Stimulated activated CD4-positive, alpha-beta T cell treated with anti-CD3 and anti-CD28 coated beads, Interleukin-1b, Interleukin-23, amount 100 ng/mL, for 4 hours (primary cell): ENCODE data around the gene TUBGCP6.
"Not testable (repeated sequence)": the region's sequence is repeated elsewhere in the genome, so short reads cannot be mapped to it uniquely, and the experiment has no call there.

Experiments
- DNase-seq, 2 donors: peaks; one replicate each; pipeline ENCODE4 v3.0.0-alpha.2; 2020; ENCODE audit warnings: low read depth in 2 of 2

The TUBGCP6 gene

DNA sequence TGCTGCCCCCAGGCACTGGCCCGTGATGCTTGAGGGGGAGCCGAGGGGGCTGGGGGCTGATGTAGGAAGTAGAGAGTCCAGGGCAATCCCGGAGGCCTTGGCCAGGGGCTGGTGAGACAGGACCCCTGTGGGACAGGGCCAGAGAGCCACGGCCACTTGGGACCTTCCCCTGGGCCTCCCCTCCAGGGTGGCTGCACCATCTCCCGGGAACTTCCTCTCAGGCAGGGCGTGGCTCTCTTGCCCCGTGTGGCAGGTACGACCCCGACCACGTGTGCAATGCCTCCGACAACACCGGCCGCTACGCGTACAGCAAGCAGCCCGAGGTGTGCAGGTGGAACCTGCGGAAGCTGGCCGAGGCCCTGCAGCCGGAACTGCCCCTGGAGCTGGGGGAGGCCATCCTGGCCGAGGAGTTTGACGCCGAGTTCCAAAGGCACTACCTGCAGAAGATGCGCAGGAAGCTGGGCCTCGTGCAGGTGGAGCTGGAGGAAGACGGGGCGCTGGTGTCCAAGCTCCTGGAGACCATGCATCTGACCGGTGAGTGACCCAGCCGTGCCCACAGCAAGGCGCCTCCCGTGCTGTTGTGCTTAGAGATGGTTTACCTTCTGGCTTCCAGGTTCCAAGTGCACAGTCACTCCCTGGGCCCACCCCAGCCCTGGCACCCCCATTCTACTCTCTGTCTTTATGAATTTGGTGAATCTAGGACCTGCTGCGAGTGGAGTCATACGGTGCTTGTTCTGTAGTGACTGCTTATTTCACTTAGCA, 34.3 kb downstream of the TUBGCP6 start:
- DNase-seq, result no peak

DNA sequence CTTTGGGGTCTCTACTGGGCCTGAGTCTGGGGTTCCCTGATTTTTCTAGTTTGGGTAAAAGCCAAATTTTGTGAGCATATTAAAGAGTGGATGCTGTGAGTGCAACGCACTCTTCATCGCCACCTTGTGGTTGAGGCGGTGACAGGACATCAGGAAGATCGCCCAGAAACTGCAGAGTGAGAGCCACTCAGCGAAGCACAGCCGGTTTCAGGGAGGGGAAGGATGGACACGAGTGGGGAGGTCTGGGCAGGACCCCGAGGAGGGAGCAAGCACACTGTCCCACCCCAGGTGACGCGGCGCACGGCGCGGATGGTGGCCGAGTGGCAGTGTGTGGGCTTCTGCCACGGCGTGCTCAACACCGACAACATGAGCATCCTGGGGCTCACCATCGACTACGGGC, 34.9 kb downstream of the TUBGCP6 start:
- DNase-seq, result peak; percentile 58 to 66

DNA sequence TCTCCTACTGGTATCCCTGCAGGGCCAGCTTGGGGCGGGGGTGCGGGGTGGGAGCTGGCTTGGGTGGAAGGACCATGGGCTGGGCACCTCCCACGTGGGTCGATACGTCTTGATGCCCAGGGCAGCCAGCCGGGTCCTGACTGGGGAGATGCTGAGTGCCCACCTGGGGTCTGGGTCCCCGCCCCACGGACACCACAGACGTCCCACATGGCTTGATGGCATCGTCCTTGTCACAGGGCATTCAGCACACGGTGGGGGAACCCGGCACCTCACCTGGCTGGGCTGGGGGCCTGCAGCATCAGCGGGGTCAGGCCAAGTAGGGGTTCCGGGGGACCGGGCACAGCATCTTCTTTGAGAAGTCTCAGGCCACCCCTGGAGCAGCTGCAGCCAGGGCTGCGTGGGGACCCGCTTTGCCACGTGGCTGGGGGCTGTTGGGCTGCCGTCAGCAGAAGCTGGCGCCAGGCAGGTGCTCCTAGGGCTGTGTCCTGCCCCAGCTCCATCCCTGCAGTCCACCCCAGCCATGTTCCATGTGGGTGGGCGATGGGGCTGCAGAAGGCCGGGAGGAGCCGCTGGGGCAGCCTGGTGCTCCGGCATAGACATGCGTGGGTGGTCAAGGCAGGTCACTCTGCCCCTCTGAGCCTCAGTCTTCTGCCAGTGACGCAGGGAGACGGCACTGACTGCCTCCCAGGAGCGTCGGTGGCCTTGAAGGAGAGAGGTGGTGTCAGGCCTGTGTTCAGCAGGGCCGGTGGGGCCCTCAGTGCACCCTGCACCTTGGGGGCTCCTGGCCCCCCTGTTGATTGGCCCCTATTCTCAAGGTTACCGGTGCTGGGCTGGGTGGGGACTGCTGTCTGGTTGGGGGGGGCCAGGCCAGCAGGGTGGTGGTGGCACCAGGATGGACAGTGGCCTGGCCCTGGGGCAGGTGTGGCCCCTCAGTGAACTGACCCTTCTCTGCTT, 35.6 kb downstream of the TUBGCP6 start:
- DNase-seq, result no peak

DNA sequence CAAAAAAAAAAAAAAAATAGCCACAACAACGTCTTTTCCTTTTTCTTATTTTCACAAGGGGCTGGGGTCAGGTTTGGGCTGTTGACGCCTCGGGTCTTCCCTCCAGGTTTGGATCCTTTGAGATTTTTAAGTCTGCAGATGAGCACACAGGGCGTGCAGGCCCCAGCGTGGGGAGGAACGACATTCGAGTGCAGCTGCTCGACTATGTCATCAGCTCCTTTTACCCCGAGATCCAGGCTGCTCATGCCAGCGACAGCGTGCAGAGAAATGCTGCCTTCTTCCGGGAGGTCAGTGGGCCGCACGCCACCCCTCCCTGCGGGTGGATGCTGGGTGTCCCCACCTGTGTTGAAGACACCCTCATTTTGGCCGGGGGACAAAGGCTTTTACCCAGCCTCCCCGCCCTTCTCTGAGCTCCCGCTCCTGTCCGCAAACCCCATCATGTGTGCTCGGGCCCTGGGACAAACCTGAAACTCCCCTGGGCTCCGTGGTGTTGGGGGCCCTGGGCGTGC, 36.3 kb downstream of the TUBGCP6 start:
- DNase-seq, result no peak

DNA sequence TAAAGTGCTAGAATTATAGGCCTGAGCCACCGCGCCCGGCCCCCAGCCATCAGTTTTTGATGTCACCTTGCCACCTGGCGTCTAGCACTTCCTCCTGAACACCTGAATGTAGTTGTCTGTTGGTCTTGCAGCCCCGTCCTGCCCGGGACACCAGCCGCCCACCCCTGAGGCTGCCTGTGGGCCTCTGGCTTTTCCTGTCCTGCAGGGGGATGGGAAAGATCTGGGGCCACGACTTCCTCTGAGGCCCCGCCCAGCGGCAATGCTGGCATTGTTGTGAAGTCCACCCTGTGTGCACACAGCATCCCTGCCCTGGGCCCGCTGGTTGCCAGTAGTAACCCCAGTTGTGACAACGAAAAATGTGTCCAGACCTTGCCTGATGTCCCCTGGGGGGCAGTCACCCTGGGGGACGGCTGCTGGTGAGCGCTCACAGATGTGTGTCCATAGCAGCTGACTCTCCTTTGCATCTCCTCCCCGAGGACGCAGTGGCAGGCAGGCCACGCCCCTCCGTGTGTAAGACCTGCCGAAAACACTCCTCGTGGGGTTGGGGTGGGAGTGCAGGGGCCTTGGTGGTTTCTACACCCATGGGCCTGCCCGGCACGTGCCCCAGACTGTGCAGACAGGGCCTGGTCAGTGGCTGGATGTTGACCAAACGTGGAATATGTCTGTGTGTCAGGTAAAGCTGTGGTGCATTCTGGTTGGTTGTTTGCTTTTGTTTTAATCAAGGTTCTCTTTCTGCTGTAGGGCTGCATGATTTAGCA, 37.3 kb downstream of the TUBGCP6 start:
- DNase-seq, result no peak

DNA sequence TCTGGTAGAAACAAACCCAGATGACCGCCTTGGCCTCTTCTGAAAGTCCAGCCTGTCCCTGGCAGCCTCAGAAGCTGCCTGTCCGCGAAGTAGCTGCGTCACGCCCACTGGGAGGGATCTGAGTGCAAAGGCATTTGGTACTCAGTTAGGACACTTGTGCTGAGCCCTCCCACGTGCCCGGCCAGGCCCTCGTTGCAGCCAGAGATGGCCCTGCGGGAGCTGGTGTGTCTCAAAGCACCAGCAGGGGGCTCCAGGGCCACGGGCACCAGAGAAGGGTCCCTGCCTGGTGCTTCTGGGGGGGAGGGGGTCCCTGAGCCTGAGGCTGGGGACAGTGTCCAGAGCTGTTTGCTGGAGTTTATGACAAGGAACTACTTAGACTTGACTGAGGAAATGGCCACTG, 38.2 kb downstream of the TUBGCP6 start:
- DNase-seq, result no peak

DNA sequence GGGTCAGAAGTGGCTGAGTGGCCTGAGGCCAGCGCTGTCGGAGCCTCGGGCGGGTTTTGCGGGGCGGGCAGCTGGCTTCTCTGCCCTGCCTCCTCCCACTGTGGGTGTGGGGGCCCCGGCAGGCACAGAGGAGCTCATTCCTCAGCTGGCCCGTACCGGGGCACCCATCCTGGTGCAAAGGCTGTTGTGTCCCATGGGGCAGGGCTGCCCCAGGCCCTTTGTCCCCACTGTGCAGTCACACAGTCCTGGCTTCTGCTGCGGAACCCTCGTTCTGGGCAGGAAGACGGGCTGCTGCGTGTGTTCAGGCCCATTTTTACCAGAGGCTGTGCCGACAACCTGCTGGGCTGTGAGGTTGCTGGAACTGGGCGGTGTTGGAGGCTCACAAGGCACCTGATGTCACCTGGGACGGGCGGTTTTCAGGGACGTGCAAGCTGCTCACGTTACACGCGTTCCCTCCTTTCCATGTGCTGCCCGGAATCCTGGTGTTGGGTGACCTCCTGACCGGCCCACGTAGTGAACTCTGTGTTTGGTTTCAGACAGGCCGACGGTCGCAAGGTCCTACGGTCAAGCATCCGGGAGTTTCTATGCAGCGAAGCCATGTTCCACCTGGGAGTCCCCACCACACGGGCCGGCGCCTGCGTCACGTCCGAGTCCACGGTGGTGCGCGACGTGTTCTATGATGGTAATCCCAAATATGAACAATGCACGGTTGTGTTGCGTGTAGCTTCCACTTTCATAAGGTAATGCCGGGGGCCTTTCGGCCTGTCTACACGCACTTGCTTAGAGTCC, 38.8 kb downstream of the TUBGCP6 start:
- DNase-seq, result no peak

DNA sequence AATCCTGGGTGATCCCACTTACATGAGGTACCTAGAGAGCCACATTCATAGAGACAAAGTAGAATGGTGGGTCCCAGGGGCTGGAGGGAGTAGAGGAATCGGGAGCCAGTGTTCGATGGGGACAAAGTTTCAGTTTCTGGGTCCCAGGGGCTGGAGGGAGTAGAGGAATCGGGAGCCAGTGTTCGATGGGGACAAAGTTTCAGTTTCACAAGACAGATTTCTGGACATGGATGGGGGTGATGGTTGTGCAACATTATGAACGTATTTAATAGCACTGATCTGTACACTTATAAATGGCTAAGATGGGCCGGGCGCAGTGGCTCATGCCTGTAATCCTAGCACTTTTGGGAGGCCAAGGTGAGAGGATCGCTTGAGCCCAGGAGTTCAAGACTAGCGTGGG, 39.8 kb downstream of the TUBGCP6 start:
- DNase-seq, result not testable (repeated sequence)

DNA sequence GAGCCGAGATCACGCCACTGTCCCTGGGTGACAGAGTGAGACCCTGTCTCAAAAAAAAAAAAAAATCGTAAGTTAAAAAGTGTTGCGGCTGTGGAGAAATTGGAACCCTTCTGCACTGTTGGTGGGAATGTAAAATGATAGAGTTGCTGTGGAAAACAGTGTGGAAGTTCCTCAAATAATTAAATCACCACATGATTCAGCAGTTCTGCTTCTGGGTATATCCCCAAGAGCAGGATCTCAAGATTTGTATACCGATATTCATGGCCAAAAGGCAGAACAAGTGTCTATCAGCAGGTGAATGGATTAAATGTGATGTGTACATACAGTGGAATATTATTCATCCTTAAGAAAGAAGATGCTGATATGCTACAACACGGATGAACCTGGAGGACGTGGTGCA, 40.3 kb downstream of the TUBGCP6 start:
- DNase-seq, result no peak

DNA sequence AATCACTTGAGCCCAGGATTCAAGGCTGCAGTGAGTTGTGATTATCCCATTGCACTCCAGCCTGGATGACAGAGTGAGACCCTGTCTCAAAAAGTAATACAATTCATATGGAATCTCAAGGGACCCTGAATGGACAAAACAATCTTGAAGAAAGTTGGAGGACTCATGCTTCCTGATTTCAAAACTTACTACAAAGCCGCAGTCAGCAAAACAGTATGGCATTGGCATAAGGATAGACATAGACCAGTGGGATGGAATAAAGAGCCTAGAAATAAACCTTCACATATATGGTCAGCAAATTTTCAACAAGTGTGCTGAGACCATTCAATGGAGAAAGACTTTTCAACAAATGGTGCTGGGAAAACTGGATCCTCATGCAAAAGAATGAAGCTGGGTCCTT, 41.5 kb downstream of the TUBGCP6 start:
- no peak for DNase-seq

DNA sequence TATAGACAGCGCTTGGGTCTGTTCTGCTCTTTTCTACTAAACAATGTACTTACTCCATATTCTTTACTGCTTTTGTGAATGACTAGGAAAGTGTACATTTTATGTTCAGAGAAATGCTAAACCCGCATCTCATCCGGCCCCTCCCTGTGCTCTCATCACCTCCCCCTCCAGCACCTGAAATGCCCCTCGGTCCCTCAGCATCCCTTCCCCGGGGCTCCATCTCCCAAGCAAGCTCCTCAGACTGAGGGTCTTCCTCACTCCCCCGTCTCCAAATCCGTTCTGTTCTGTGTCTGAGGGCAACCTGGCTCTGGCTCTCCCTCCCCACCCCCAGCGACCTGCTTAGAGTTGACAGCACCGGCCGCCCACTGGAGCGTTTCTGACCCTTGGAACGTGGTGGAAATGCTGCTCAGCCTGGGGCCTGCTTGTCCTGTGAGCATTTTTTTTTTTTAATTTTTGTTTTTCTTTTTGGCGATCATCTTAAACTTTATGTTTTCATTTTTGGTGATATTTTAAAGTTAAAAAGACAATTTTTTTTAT, 42.6 kb downstream of the TUBGCP6 start:
- no peak for DNase-seq

DNA sequence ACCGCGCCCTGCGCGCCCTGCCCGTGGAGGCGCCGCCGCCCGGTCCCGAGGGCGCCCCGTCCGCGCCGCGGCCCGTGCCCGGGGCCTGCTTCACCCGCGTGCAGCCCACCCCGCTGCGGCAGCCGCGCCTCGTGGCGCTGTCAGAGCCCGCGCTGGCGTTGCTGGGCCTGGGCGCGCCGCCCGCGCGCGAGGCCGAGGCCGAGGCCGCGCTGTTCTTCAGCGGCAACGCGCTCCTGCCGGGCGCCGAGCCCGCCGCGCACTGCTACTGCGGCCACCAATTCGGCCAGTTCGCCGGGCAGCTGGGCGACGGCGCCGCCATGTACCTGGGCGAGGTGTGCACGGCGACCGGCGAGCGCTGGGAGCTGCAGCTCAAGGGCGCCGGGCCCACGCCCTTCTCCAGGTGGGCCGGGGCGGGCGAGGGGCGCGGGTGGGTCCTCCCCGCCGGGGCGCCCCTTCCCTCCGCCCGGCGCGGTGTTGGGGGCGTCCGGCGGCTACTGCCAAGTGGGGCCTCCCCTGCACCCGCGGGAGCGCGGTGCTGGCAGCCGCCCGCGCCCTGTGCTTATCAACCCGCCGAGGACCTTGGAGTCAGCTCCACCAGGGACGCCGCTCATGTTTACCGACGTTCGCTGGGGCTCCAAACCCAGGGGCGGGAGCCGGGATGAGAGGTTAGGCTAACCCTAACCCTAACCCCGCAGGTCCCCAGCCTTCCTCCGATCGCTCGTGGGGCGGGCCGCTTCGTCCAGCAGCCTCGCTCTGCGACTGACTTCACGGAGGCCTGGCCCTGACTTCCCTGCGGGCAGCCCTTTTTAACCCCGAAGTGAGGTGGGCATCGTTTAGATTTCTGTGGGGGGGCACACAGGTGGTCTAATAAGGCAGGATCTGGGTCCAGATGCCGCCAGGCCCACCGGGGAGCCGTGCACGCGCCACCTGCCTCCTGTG, 43.4 kb downstream of the TUBGCP6 start:
- DNase-seq, result no peak

DNA sequence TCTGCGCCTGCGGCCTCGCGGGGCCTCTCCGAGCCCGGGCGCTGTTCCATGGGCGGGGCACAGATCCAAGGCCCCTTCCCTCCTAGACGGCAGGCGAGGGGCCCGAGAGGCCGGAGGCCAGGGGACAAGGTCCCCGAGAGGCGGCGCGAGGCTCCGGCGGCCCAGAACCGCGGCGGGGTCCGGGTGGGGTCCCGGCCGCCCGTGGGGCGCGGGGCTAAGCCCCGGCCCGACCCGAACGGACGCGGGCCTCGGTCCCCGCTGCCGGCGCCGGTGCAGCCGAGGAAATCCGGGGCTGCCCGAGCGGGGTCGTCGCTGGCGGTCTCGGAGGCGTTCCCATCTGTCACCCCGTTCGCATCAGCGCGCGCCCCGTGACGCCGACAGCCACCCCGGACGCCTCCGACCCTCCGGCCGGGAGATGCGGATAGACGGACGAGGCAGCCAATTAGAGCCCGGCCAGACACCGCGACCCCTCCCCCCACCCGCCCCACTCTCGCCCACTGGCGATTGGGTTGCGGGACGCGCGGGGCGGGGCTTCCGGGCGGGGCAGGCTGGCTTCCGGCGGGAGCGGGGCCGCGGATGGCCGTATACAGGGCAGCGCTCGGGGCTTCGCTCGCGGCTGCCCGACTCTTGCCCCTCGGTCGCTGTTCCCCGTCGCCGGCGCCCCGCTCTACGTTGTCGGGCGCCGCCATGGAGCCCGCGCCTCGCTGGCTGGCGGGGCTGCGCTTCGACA, 44.2 kb downstream of the TUBGCP6 start, which contains the start of gene SELENOO:
Gene SELENOO, plus strand, starts transcription at position 551 of the 730 bp plus-strand sequence. Its CDS starts 26 bp downstream, at position 577.
- DNase-seq, result peak; percentile 80 to 93

DNA sequence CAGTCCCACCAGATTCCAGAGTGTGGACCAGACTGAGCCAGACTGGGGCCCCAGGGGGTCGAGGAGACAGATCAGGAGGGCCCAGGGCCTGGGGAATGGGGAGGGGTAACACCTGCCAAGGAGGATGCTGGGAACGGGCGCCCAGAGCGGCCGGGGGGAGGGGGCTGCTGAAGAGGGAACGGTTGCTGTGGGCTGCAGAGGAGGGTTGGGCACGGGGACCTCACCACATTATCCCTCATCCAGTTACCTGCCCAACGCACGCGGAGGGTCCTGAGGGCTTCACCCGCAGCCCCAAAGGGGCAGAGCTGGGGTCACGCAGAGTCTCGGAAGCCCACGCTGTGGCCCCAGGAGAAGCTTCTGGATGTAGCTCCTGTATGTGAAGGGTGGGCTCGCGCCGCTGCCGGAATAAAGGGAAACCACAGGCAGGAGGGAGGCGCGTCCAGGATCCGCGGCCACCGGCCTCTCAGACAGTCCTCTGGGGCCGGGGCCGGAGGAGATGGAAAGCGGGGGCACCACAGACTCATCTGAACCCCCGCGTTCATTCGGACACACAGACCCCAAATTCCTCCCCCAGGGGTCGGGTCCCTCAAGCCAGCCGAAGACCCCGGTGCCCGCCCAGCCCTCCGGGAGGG, 44.9 kb downstream of the TUBGCP6 start:
- DNase-seq, result no peak

DNA sequence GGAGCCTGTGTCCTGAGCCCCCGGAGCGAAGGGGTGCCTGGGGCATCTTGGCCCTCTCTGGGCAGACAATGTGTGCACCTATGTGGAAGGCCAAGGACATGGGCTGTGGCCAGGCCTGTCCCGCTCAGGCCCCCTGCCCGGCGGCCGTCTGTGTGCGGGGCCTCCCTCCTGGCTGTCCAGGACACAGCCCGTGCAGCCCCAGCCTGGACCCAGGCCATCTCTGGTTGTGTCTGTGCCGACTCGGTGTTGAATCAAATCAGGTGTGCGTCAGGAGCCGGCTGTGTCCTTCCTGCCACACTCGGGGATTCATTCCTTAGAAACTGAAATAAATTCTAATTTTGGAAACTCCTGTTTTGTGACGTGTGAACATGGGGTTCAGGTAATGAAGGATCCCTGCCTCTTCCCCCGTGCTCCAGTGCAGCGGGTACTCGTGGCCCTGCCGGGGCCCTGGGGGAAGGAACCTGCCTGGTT, 45.5 kb downstream of the TUBGCP6 start:
- no peak for DNase-seq

DNA sequence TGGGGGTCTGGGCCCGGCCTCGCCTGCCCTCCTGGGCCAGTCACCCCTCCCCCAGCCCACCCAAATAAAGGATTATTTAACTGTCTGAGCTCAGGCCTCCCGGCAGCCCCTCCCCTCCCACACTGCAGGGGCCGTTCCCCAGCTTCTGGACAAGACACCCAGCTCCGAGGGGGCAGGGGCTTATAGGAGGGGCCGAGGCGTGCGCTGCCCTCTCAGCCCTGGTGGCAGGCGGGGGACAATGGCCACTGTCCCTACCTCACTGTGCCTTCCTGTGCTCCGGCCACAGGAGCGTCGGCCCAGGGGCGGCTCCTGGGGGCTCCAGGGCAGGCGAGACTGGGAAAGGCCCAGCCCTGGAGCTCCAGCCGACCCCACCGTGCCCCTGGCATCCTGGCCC, 46.2 kb downstream of the TUBGCP6 start:
- no peak for DNase-seq

DNA sequence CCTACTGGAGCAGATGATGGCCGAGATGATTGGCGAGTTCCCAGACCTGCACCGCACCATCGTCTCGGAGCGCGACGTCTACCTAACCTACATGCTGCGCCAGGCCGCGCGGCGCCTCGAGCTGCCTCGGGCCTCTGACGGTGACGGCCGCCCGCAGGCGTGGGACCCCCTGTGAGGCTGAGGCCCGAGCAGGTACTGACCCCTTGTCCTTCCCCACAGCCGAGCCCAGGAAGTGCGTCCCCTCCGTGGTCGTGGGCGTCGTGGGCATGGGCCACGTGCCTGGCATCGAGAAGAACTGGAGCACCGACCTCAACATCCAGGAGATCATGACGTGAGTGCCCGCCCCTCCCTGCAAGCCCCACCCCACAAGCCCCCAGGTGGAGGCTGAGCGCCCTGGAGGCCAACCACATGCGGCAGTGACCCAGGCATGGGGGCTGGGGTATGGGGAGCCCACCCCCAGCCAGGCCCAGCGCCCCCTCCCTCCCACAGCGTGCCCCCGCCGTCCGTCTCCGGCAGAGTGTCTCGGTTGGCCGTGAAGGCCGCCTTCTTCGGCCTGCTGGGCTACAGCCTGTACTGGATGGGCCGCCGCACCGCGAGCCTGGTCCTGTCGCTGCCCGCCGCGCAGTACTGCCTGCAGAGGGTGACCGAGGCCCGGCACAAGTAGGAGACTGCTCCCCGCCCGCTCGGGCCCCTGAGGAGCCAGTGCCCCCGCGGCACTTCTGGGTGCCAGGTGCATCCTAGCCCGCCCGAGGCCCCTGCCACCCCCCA, 46.8 kb downstream of the TUBGCP6 start:
- DNase-seq, result no peak
